ENCODE results near the gene PPP1R16B.

GRCh38 chr20:38924718-38925117 is 119.2 kb downstream of the PPP1R16B start:
- TF ChIP-seq CTCF (IDR thresholded peaks at IDR 0.05; ENCODE audit: low read depth, low read length, poor library complexity, severe bottlenecking) (no peak), EZH2phosphoT487 (IDR thresholded peaks at IDR 0.05; ENCODE audit: borderline replicate concordance, low read length) (no peak)
